GM23338 (cell line): Measurements from ENCODE around the gene LRRC4B.

Source experiments
- CREB1 ChIP-seq: fragments of 250-450 bp; sonication (Bioruptor Pico); IDR thresholded peaks from 2 replicates; pipeline ENCODE4 v1.5.0; 2020; ENCODE audit warnings: low read depth, mild to moderate bottlenecking, moderate library complexity
- EZH2 ChIP-seq: fragments of 200-600 bp; sonication (generic); IDR thresholded peaks from one replicate; pipeline ENCODE4 v1.8.0; 2017; ENCODE audit warnings: antibody characterized with exemption, mild to moderate bottlenecking, low read depth; ENCODE audit not compliant: unreplicated experiment
- EZH2phosphoT487 ChIP-seq: fragments of 200-600 bp; sonication (generic); IDR thresholded peaks from one replicate; pipeline ENCODE4 v1.8.1; 2018; ENCODE audit warnings: antibody characterized with exemption; ENCODE audit not compliant: unreplicated experiment
- JUNB ChIP-seq: IDR thresholded peaks from one replicate; pipeline ENCODE4 v1.6.1; 2016; ENCODE audit warnings: antibody characterized with exemption; ENCODE audit not compliant: unreplicated experiment
- POLR2AphosphoS5 ChIP-seq: IDR thresholded peaks from 2 replicates; pipeline ENCODE4 v1.6.1; 2016; ENCODE audit warnings: antibody characterized with exemption, low read depth
- TF ChIP-seq, protein P1 (sequence below), 2 experiments: fragments of 200-600 bp in 1 of 2; sonication (generic) in 1 of 2; conservative IDR thresholded peaks; 2 replicates each; pipeline versions ENCODE4 v1.5.1 to v1.6.1; 2016 to 2017; ENCODE audit warnings: antibody characterized with exemption in 2 of 2, low read depth in 2 of 2, mild to moderate bottlenecking in 2 of 2, moderate library complexity in 1 of 2
- TF ChIP-seq, protein P2 (sequence below): IDR thresholded peaks from 2 replicates; pipeline ENCODE4 v1.6.1; 2016; ENCODE audit warnings: antibody characterized with exemption
- TF ChIP-seq, protein P3 (sequence below): IDR thresholded peaks from one replicate; pipeline ENCODE4 v1.6.1; 2018; ENCODE audit warnings: antibody characterized with exemption; ENCODE audit not compliant: unreplicated experiment
- TF ChIP-seq, protein P4 (sequence below): fragments of 250-450 bp; sonication (Bioruptor Pico); IDR thresholded peaks from 2 replicates; pipeline ENCODE4 v1.5.0; 2020; ENCODE audit warnings: mild to moderate bottlenecking, moderate library complexity

DNA sequence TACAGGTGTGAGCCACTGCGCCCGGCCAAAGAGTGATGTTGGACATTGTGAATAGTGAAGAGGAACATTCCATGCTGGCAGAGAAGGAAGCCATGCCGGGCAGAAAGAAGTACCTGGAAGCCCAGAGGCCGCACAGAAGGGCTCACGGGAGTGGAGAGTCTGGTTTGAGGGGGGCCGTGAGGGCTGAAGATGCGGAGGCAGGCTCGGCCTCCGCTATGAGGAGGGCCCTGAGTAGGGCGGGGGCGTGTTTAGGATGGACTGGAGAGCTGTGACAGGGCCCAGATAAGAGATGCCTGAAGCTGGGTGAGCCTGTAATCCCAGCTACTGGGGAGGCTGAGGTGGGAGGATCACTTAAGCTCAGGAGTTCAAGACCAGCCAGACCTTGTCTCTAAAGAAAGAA is 58.9 kb downstream of the LRRC4B start:
- TF ChIP-seq, protein P1, sequence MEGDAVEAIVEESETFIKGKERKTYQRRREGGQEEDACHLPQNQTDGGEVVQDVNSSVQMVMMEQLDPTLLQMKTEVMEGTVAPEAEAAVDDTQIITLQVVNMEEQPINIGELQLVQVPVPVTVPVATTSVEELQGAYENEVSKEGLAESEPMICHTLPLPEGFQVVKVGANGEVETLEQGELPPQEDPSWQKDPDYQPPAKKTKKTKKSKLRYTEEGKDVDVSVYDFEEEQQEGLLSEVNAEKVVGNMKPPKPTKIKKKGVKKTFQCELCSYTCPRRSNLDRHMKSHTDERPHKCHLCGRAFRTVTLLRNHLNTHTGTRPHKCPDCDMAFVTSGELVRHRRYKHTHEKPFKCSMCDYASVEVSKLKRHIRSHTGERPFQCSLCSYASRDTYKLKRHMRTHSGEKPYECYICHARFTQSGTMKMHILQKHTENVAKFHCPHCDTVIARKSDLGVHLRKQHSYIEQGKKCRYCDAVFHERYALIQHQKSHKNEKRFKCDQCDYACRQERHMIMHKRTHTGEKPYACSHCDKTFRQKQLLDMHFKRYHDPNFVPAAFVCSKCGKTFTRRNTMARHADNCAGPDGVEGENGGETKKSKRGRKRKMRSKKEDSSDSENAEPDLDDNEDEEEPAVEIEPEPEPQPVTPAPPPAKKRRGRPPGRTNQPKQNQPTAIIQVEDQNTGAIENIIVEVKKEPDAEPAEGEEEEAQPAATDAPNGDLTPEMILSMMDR (conservative IDR thresholded peaks at IDR 0.05; ENCODE audit: low read depth in 2 of 2), result no peak
- TF ChIP-seq, protein P2, sequence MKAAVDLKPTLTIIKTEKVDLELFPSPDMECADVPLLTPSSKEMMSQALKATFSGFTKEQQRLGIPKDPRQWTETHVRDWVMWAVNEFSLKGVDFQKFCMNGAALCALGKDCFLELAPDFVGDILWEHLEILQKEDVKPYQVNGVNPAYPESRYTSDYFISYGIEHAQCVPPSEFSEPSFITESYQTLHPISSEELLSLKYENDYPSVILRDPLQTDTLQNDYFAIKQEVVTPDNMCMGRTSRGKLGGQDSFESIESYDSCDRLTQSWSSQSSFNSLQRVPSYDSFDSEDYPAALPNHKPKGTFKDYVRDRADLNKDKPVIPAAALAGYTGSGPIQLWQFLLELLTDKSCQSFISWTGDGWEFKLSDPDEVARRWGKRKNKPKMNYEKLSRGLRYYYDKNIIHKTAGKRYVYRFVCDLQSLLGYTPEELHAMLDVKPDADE, result no peak
- TF ChIP-seq CREB1 (CRISPR knock-in tag) (no peak), JUNB (no peak), POLR2AphosphoS5 (no peak), EZH2 (no peak), EZH2phosphoT487 (no peak)
- TF ChIP-seq, protein P3, sequence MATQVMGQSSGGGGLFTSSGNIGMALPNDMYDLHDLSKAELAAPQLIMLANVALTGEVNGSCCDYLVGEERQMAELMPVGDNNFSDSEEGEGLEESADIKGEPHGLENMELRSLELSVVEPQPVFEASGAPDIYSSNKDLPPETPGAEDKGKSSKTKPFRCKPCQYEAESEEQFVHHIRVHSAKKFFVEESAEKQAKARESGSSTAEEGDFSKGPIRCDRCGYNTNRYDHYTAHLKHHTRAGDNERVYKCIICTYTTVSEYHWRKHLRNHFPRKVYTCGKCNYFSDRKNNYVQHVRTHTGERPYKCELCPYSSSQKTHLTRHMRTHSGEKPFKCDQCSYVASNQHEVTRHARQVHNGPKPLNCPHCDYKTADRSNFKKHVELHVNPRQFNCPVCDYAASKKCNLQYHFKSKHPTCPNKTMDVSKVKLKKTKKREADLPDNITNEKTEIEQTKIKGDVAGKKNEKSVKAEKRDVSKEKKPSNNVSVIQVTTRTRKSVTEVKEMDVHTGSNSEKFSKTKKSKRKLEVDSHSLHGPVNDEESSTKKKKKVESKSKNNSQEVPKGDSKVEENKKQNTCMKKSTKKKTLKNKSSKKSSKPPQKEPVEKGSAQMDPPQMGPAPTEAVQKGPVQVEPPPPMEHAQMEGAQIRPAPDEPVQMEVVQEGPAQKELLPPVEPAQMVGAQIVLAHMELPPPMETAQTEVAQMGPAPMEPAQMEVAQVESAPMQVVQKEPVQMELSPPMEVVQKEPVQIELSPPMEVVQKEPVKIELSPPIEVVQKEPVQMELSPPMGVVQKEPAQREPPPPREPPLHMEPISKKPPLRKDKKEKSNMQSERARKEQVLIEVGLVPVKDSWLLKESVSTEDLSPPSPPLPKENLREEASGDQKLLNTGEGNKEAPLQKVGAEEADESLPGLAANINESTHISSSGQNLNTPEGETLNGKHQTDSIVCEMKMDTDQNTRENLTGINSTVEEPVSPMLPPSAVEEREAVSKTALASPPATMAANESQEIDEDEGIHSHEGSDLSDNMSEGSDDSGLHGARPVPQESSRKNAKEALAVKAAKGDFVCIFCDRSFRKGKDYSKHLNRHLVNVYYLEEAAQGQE, result no peak
- TF ChIP-seq, protein P4, sequence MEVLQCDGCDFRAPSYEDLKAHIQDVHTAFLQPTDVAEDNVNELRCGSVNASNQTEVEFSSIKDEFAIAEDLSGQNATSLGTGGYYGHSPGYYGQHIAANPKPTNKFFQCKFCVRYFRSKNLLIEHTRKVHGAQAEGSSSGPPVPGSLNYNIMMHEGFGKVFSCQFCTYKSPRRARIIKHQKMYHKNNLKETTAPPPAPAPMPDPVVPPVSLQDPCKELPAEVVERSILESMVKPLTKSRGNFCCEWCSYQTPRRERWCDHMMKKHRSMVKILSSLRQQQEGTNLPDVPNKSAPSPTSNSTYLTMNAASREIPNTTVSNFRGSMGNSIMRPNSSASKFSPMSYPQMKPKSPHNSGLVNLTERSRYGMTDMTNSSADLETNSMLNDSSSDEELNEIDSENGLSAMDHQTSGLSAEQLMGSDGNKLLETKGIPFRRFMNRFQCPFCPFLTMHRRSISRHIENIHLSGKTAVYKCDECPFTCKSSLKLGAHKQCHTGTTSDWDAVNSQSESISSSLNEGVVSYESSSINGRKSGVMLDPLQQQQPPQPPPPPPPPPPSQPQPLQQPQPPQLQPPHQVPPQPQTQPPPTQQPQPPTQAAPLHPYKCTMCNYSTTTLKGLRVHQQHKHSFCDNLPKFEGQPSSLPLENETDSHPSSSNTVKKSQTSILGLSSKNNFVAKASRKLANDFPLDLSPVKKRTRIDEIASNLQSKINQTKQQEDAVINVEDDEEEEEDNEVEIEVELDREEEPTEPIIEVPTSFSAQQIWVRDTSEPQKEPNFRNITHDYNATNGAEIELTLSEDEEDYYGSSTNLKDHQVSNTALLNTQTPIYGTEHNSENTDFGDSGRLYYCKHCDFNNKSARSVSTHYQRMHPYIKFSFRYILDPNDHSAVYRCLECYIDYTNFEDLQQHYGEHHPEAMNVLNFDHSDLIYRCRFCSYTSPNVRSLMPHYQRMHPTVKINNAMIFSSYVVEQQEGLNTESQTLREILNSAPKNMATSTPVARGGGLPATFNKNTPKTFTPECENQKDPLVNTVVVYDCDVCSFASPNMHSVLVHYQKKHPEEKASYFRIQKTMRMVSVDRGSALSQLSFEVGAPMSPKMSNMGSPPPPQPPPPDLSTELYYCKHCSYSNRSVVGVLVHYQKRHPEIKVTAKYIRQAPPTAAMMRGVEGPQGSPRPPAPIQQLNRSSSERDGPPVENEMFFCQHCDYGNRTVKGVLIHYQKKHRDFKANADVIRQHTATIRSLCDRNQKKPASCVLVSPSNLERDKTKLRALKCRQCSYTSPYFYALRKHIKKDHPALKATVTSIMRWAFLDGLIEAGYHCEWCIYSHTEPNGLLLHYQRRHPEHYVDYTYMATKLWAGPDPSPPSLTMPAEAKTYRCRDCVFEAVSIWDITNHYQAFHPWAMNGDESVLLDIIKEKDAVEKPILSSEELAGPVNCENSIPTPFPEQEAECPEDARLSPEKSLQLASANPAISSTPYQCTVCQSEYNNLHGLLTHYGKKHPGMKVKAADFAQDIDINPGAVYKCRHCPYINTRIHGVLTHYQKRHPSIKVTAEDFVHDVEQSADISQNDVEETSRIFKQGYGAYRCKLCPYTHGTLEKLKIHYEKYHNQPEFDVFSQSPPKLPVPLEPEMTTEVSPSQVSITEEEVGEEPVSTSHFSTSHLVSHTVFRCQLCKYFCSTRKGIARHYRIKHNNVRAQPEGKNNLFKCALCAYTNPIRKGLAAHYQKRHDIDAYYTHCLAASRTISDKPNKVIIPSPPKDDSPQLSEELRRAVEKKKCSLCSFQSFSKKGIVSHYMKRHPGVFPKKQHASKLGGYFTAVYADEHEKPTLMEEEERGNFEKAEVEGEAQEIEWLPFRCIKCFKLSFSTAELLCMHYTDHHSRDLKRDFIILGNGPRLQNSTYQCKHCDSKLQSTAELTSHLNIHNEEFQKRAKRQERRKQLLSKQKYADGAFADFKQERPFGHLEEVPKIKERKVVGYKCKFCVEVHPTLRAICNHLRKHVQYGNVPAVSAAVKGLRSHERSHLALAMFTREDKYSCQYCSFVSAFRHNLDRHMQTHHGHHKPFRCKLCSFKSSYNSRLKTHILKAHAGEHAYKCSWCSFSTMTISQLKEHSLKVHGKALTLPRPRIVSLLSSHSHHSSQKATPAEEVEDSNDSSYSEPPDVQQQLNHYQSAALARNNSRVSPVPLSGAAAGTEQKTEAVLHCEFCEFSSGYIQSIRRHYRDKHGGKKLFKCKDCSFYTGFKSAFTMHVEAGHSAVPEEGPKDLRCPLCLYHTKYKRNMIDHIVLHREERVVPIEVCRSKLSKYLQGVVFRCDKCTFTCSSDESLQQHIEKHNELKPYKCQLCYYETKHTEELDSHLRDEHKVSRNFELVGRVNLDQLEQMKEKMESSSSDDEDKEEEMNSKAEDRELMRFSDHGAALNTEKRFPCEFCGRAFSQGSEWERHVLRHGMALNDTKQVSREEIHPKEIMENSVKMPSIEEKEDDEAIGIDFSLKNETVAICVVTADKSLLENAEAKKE (CRISPR knock-in tag), result no peak
